Measurements from ENCODE around the gene ITLN2.

DNA sequence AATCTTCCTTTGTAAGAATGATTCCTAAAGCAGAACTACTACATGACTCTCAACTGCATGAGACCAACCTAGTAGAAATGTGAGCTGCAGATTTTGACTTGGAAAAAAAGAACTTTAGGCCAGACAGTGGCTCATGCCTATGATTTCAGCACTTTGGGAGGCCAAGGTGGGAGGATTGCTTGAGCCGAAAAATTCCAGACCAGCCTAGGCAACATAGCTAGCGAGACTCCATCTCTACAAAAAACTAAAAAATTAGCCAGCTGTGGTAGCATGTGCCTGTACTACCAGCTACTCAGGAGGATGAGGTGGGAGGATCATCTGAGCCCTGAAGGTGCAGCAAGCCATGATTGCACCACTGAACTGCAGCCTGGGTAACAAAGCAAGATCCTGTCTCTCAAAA is 24.7 kb upstream of the ITLN2 start:
- TF ChIP-seq, protein P1, sequence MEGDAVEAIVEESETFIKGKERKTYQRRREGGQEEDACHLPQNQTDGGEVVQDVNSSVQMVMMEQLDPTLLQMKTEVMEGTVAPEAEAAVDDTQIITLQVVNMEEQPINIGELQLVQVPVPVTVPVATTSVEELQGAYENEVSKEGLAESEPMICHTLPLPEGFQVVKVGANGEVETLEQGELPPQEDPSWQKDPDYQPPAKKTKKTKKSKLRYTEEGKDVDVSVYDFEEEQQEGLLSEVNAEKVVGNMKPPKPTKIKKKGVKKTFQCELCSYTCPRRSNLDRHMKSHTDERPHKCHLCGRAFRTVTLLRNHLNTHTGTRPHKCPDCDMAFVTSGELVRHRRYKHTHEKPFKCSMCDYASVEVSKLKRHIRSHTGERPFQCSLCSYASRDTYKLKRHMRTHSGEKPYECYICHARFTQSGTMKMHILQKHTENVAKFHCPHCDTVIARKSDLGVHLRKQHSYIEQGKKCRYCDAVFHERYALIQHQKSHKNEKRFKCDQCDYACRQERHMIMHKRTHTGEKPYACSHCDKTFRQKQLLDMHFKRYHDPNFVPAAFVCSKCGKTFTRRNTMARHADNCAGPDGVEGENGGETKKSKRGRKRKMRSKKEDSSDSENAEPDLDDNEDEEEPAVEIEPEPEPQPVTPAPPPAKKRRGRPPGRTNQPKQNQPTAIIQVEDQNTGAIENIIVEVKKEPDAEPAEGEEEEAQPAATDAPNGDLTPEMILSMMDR (IDR thresholded peaks at IDR 0.05), result no peak
- TF ChIP-seq POLR2A (IDR thresholded peaks at IDR 0.05) (no peak), EP300 (IDR thresholded peaks at IDR 0.05) (no peak)

Data from tibial nerve (tissue), 4 donors.